ENCODE results near the gene NSUN2.

NSUN2 gene

GRCh38 chr5:6557807-6558575 lies 74.9 kb downstream of the NSUN2 start:
- no peak for DNase-seq (ENCODE audit: low spot score)

GRCh38 chr5:6556802-6557102 lies 76.1 kb downstream of the NSUN2 start:
- no peak for DNase-seq (ENCODE audit: low spot score)

DNA sequence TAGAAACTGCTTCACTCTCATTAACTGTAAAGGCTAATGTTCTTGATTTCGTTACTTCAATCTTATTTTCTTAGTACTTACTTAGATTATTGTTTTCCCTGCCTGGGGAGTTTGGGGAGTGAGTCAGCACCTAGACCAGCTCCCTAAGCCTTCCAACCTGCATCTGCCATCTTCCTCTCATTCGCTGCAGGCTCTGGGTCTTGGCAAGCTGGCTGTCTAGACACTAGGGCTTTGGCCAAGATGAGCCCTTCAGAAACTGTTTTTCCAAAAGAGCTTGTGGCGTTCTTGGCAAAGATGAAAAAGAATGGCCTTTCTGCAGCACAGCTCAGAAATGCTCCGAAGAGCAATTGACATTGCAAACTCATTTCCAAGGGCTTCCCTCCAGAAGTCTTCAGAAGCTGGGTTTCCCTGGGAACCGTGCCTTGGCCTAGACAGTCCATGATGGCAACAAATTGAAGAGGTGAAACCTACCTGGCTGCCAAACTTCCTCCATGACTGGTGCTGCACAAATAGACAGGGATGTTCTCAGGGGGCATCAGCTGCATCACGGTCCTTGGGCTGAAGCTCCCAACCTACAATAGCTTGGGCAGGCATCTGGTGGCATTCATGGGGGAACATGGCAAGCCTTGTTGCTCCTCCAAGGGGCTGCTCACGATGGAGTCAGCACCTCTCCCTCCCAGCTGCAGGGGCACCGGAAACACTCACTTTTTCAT lies 76.6 kb downstream of the NSUN2 start:
- no peak for DNase-seq (ENCODE audit: low spot score)

GRCh38 chr5:6554812-6555211 lies 78.0 kb downstream of the NSUN2 start:
- DNase-seq (ENCODE audit: low spot score) = no peak

DNA sequence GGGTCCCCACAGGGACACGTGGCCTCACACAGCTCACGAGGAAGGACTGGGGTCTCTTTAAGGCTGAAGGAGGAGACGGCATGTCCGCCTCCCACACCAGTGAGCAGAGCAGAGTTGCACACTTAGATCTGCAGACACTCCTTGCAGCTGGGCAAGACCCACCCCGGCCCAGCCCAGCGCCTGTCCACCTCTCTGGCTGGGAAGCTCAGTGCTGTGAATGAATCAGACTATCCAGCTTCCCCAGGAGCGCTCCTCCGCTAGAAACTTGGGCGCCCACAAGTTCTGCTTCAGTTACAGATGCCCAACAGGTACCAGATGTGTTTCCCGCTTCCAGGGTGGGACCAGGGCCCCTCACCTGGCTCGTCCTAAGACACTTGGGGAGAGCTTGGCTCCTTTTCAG lies 78.9 kb downstream of the NSUN2 start:
- no peak for DNase-seq (ENCODE audit: low spot score)

DNA sequence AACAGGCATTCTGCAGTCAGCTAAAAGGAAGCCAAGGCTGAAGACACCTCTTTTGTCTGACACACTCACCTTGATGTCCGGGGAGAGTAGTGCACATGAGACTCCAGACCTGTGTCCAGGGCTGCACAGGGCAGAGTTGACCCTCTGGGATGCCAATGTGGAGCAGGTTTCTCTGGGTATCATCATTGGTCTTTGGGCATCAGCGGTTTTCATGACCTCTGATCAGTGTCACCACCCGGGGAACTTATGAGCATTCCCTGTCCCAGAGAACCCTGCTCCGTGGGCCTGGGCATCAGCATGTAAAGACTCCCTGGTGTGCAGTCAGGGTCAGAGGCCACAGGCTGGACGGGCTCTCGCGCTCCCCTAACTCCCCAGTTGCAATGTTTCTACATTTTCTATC lies 80.2 kb downstream of the NSUN2 start:
- no peak for DNase-seq (ENCODE audit: low spot score)

DNA sequence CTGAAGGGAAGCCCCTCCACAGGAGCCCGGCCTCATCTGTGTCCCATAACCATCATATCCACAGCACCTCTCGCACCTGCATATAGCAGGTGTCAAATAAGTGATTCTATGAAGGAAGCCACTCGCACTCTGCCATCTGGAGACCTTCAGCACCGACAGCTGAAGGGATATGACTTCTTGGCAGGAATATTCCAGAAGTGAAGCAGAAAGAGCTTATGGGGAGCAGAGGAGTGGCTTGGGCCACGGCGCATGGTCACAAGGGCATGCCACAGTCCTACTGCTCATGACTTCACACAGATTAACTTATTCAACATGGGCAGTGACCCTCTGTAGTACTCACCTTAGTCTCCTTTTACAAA lies 80.9 kb downstream of the NSUN2 start:
- DNase-seq (ENCODE audit: low spot score) = no peak

- DNase-seq (ENCODE audit: low spot score) = no peak
Observed at GRCh38 chr5:6551287-6551954, 81.4 kb downstream of the NSUN2 start.

- DNase-seq (ENCODE audit: low spot score) = no peak
Observed at GRCh38 chr5:6550628-6551027, 82.2 kb downstream of the NSUN2 start.
